ENCODE data around the gene RAB11B. TPM values are rescaled to one million over a fixed set of nuclear protein-coding genes. Genes with fewer than 3 reads are reported as not detected.

Gene RAB11B
- total and polyA plus RNA-seq, 9 of the 15 experiments (the other 6 are each of a cell fraction or from before 2014, with no cell fraction given): 0.74 to 71.0 (median 13.8) TPM

GRCh38 chr19:8398311-8398771, 8.2 kb downstream of the RAB11B start:
- DNase-seq (ENCODE audit: extremely low read depth in 1 of 4, low spot score in 3 of 4) (no peak), ATAC-seq (no peak), FAIRE-seq (no peak)
- 60% methylated on average over 9 of the region's 9 CpGs for WGBS (ENCODE audit: insufficient coverage, low coverage, missing lambda C conversion rate)
- H3K27me3 ChIP-seq (ENCODE audit: control insufficient read depth in 2 of 2, insufficient read depth in 2 of 2, low read length in 2 of 2): no peaks in the 10 kb centered on the region
- no peak overlapping the region for H2AFZ ChIP-seq (ENCODE audit: low read depth, low read length)
- intact Hi-C loops (cut with micrococcal nuclease): no loop called here
- peaks cover 36% of the 10 kb centered on the region for H3K79me2 ChIP-seq (ENCODE audit: control insufficient read depth, insufficient read depth, low read length)
- peak overlapping the region in 1 of 2 experiments; percentile 3; a peak in 1 of 4 replicates for H3K9ac ChIP-seq (ENCODE audit: insufficient read depth in 1 of 2, low read depth in 2 of 2, low read length in 2 of 2)
- H4K20me1 ChIP-seq (replicated peaks; ENCODE audit: control insufficient read depth, insufficient read depth, low read length): peaks cover 35% of the 10 kb centered on the region
- in situ Hi-C loops (cut with MboI): loop anchor here (5.0 kb wide), 1 partner anchor 41 kb away; no protein-coding TSS in a partner anchor
- BruUV-seq (replicated peaks): no TSS peak
- peaks cover 9% of the 10 kb centered on the region for H3K9me1 ChIP-seq (ENCODE audit: control insufficient read depth, insufficient read depth, low read length)
- H3K4me3 ChIP-seq: no peak overlapping the region
- CTCF ChIA-PET (ENCODE audit: low intra/inter-chr PET ratio): no interaction called here
- TF ChIP-seq ZNF24 (IDR thresholded peaks at IDR 0.05) (no peak), TFAM (CRISPR knock-in tag; conservative IDR thresholded peaks at IDR 0.05) (no peak), E2F8 (IDR thresholded peaks at IDR 0.05; ENCODE audit: low read depth, partially characterized antibody) (no peak)
- H3K4me1 ChIP-seq (replicated peaks in 1 of 2; ENCODE audit: control insufficient read depth in 2 of 2, insufficient read depth in 2 of 2, low read length in 2 of 2): peaks cover 12 to 57% of the 10 kb centered on the region in 2 experiments; a peak in 4 of 5 replicates
- H3K36me3 ChIP-seq (ENCODE audit: control insufficient read depth, insufficient read depth, low read length): peaks cover 28% of the 10 kb centered on the region; the same call in 1 of the 3 replicates
- no peaks in the 10 kb centered on the region for H3K9me3 ChIP-seq (replicated peaks; ENCODE audit: control insufficient read depth, insufficient read depth, low read depth, low read length)
- POLR2A ChIA-PET: interaction anchor here (0.7 to 1.3 kb wide), 3 partner anchors 12 to 64 kb away, joined by 3 to 4 read pairs (median 3); partner anchors contain the start of gene MARCHF2
- no peak overlapping the region for H3K4me2 ChIP-seq (ENCODE audit: insufficient read depth, low read length)
- no peak overlapping the region for H3K27ac ChIP-seq (ENCODE audit: extremely low read depth, low read depth, low read length)

All from K562 (cell line).